Kidney epithelial cell (primary cell): ENCODE results near the gene DAPP1. TPM values are rescaled to one million over a fixed set of nuclear protein-coding genes. Genes with fewer than 3 reads are reported as not detected.
A peak's percentile ranks its signal among the peaks of the same experiment; 100 is the strongest.
"Not testable (repeated sequence)": the region's sequence is repeated elsewhere in the genome, so short reads cannot be mapped to it uniquely, and the experiment has no call there.

Experiments used
- DNase-seq: peaks from one replicate; pipeline ENCODE4 v3.0.0-alpha.2; 2010; ENCODE audit warnings: low read depth
- H3K27me3 ChIP-seq: 2 replicates; pipeline ENCODE4 v1.6.0; 2011; ENCODE audit warnings: low read length; ENCODE audit not compliant: control insufficient read depth, insufficient read depth
- H3K36me3 ChIP-seq: 2 replicates; pipeline ENCODE4 v1.5.1; 2011; ENCODE audit warnings: low read length; ENCODE audit not compliant: control insufficient read depth, insufficient read depth
- H3K4me3 ChIP-seq: 2 replicates; pipeline ENCODE4 v1.5.1; 2011; ENCODE audit warnings: low read depth, mild to moderate bottlenecking, control low read depth, low read length
- CTCF ChIP-seq: IDR thresholded peaks from 2 replicates; pipeline ENCODE4 v1.5.1; 2011; ENCODE audit warnings: mild to moderate bottlenecking, moderate library complexity, low read length, control low read depth, inconsistent platforms; ENCODE audit not compliant: insufficient read depth, poor library complexity, severe bottlenecking
- total RNA-seq: library from RNA; depleted of rRNA; stranded (reverse); fragments of >200 nt; gene quantifications from 2 replicates; pipeline ENCODE4 v1.2.3, GENCODE V29; 2015

The DAPP1 gene
- 25.7 and 29.0 TPM in 2 replicates for total RNA-seq

GRCh38 chr4:99816545-99817308 is at the start of gene DAPP1:
TSS of gene DAPP1 (plus strand) at chr4:99816827. CDS start at chr4:99816914, 87 bp downstream.
- Histone ChIP-seq H3K36me3 (no peaks in the 10 kb centered on the region), H3K27me3 (no peaks in the 10 kb centered on the region), H3K4me3 (no peak within 1 kb of the TSS)
- no peak for TF ChIP-seq CTCF
- no peak for DNase-seq

- not testable (repeated sequence) for DNase-seq, H3K27me3 ChIP-seq, H3K4me3 ChIP-seq, H3K36me3 ChIP-seq
These were observed 45.8 kb upstream of the DAPP1 start for GRCh38 chr4:99770842-99771241.

- no peak overlapping the region for H3K4me3 ChIP-seq
- no peak for DNase-seq
- no peak for TF ChIP-seq CTCF
- H3K36me3 ChIP-seq: no peaks in the 10 kb centered on the region
- no peaks in the 10 kb centered on the region for H3K27me3 ChIP-seq
These were observed 32.7 kb upstream of the DAPP1 start for GRCh38 chr4:99783940-99784339.

- DNase-seq: no peak
- Histone ChIP-seq H3K27me3 (no peaks in the 10 kb centered on the region), H3K36me3 (no peaks in the 10 kb centered on the region), H3K4me3 (no peak overlapping the region)
- no peak for TF ChIP-seq CTCF
These were observed 31.8 kb upstream of the DAPP1 start for GRCh38 chr4:99784842-99785241.

- H3K4me3 ChIP-seq: no peak overlapping the region
- TF ChIP-seq CTCF: no peak
- no peaks in the 10 kb centered on the region for H3K27me3 ChIP-seq
- H3K36me3 ChIP-seq: no peaks in the 10 kb centered on the region
- DNase-seq: peak; percentile 2
These were observed 25.6 kb upstream of the DAPP1 start for GRCh38 chr4:99790796-99791617.

GRCh38 chr4:99800332-99801004 is 16.2 kb upstream of the DAPP1 start:
- no peak overlapping the region for H3K4me3 ChIP-seq
- H3K27me3 ChIP-seq: no peaks in the 10 kb centered on the region
- TF ChIP-seq CTCF: no peak
- no peaks in the 10 kb centered on the region for H3K36me3 ChIP-seq
- no peak for DNase-seq
